Right lobe of liver (tissue), 6 donors: Measurements from ENCODE around the gene DNAH1. TPM values are rescaled to one million over a fixed set of nuclear protein-coding genes. Genes with fewer than 3 reads are reported as not detected.
A peak's percentile ranks its signal among the peaks of the same experiment; 100 is the strongest.

Experiments used
- ATAC-seq, 4 donors: fragments of 200-7000 bp; cut with Tn5 transposase; one replicate each; pipeline ENCODE4 v1.9.1; 2020; ENCODE audit warnings: mild to moderate bottlenecking in 4 of 4, moderate library complexity in 4 of 4
- DNase-seq, 3 donors: peaks; one replicate each; pipeline ENCODE4 v3.0.0-alpha.2; 2020
- H3K27ac ChIP-seq, 3 donors: fragments of 200-600 bp; one replicate each; pipeline ENCODE4 v1.8.0; 2022
- H3K27me3 ChIP-seq, 2 donors: fragments of 200-600 bp; one replicate each; pipeline ENCODE4 v1.8.0; 2022
- H3K36me3 ChIP-seq, 4 donors: fragments of 200-600 bp; sonication (generic) in 1 of 4; one replicate each; pipeline versions ENCODE4 v1.5.1 to v1.8.0; 2017 to 2022; ENCODE audit warnings: control low read depth in 1 of 4
- H3K4me1 ChIP-seq, 4 donors: fragments of 200-600 bp; sonication (generic) in 1 of 4; one replicate each; pipeline versions ENCODE4 v1.5.1 to v1.8.0; 2017 to 2022; ENCODE audit warnings: control low read depth in 1 of 4
- H3K4me3 ChIP-seq, 3 donors: fragments of 200-600 bp; one replicate each; pipeline ENCODE4 v1.8.0; 2022
- H3K9me3 ChIP-seq, 4 donors: fragments of 200-600 bp; sonication (generic) in 1 of 4; one replicate each; pipeline versions ENCODE4 v1.5.1 to v1.8.0; 2017 to 2022; ENCODE audit warnings: control low read depth in 1 of 4
- POLR2A ChIP-seq: fragments of 450-650 bp; IDR thresholded peaks from one replicate; pipeline ENCODE4 v1.6.1; 2017; ENCODE audit warnings: antibody characterized with exemption, mild to moderate bottlenecking
- WGBS: methylation state at CpG from one replicate; pipeline ENCODE4 v1.1.6; 2018; ENCODE audit warnings: low coverage, low lambda C conversion rate; ENCODE audit not compliant: insufficient coverage; ENCODE audit errors: missing lambda C conversion rate; 5-methylcytosine and 5-hydroxymethylcytosine counted together
- intact Hi-C, 2 donors: fragments of 100-400 bp; cut with DNase I; formaldehyde crosslinking; loops; one replicate each; pipeline versions ENCODE4 v1.11.2 to v1.14.1; 2022
- total RNA-seq, 6 experiments: library from RNA; depleted of rRNA in 2 of 6; stranded (reverse); fragments of >200 nt in 2 of 6; fragmentation: NEBNext Ultra II Directional in 3 of 6; extraction: Animal tissue kit (Norgen Biotek cat#: 25700) in 3 of 6; gene quantifications; one replicate each; pipeline versions ENCODE4 v1.1.0 to v1.2.4, GENCODE V29; 2016 to 2023
- TF ChIP-seq, protein P1 (sequence below), 4 donors: fragments of 200-600 bp in 3 of 4; fragments of 450-650 bp in 1 of 4; IDR thresholded peaks; one replicate each; pipeline versions ENCODE4 v1.5.1 to v1.8.0; 2016 to 2022; ENCODE audit warnings: antibody characterized with exemption in 4 of 4, mild to moderate bottlenecking in 2 of 4
- donor health status: DM: no; HTN: yes; CAD: no.
- donor health status: DM: no; HTN: no; CAD: no.
- donor health status: DM: no; HTN: no; CAD: no.
- donor health status: DM: no; HTN: yes; CAD: no.
- donor health status: DM: no; HTN: yes; CAD: no.

Gene DNAH1
- total RNA-seq, 6 experiments from 2014 or later = 1.6 to 11.2 (median 8.1) TPM

DNA sequence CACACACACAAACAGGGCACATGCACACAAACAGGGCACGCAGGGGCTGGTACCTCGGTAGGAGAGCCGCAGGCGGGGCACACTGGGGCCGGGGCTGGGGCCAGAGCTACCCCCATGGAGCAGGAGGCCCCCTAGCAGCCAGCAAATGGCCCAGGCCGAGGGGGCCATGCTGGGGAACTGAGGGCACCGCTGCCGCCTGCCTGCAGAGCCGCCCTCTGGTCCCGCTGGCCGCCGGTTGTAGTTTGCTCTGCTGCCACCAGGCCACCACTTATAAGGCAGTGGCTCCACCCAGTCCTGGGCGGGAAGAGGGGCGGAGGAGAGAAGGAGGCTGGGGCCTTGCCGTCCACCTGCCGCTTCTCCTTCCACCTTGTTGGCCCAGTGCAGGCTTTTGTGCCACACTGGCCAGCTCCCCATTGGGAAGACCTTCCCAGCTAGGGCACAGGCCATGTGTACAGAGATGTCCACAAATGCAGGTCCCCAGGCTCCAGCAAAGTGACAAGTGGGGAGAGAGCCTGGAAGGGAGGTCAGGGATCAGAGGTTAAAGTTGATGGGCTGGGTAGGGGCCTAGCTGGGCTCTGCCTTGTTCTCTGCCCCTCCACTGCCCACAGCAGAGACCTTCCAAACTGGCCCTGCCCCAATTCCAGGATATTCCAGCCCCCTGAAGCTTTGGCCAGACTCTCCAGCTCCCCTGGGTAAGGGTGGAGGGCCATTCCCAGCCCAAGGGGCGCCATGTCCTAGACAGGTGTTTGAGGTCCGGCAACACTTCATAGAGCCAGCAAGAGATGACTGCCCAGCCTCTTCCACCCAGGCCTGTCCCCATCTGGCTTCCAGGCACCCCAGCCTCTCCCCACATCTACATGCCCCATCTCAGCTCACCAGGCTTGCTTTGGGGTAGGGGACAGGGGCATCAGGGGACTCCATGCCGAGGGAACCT, 129.0 kb downstream of the DNAH1 start, which contains the start of gene SEMA3G:
SEMA3G (minus strand) TSS at position 244 of the 934 bp plus-strand sequence; CDS start at position 168, 76 bp downstream.
- intact Hi-C loops = no loop called here
- Histone ChIP-seq H3K36me3 (no peaks in the 10 kb centered on the region), H3K9me3 (no peaks in the 10 kb centered on the region), H3K4me3 (no peak within 1 kb of the TSS), H3K27me3 (no peaks in the 10 kb centered on the region), H3K27ac (no peak within 1 kb of the TSS), H3K4me1 (peaks cover 0 to 6% (median 2%) of the 10 kb centered on the region in 4 donors)
- TF ChIP-seq, protein P1, sequence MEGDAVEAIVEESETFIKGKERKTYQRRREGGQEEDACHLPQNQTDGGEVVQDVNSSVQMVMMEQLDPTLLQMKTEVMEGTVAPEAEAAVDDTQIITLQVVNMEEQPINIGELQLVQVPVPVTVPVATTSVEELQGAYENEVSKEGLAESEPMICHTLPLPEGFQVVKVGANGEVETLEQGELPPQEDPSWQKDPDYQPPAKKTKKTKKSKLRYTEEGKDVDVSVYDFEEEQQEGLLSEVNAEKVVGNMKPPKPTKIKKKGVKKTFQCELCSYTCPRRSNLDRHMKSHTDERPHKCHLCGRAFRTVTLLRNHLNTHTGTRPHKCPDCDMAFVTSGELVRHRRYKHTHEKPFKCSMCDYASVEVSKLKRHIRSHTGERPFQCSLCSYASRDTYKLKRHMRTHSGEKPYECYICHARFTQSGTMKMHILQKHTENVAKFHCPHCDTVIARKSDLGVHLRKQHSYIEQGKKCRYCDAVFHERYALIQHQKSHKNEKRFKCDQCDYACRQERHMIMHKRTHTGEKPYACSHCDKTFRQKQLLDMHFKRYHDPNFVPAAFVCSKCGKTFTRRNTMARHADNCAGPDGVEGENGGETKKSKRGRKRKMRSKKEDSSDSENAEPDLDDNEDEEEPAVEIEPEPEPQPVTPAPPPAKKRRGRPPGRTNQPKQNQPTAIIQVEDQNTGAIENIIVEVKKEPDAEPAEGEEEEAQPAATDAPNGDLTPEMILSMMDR (IDR thresholded peaks at IDR 0.05) = peak; percentile 49 to 75 (median 56)
- peak; percentile 59 for TF ChIP-seq POLR2A
- 36% methylated on average over 6 of the region's 19 CpGs for WGBS
- DNase-seq (peak; percentile 83 to 85 (median 83)), ATAC-seq (peak; percentile 90 to 93 (median 91))

GRCh38 chr3:52446042-52446441, 129.9 kb downstream of the DNAH1 start:
- 100% methylated on average over 1 of the region's 4 CpGs for WGBS
- no peak for DNase-seq

DNA sequence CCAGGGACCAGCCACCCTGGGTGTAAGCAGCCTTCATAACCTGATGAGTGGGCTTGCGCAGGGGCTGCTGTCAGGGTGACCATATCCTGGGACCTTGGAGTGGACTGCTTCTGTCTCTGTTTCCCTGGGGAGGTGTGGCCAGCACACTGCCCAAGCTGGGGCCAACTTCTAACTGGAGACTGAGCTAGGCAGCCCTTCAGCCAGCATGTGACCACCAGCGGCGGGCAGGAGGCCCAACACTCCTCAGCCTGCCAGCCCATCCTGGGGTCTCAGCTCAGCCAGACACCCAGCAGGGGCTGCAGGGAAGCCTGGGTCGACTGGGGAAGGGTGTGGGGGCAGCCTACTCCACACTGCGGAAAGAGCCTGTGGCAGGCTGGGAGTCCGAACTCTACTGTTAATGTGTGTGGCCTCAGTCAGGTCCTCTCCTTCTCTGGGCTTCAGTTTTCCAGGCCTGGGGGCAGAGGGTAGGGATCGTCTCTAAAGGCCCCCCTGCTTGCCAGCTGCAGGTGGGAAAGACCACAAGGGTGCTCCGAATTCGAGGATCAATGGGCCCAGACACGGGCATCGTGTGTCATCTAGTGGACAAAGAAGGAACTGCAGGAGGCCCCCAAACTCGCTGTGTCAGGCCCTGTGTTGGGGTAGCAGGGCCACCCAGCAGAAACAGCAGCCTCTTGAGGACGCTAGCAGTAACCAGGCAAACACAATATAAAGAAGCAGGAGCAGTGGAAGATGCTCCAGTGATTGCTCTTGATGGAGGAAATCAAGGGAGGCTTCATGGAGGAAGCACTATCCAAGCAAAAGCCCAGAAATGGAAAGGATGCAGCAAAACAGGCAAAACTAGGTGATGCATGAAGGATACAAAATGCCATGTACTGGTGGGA, 130.8 kb downstream of the DNAH1 start:
- 0% methylated on average over 4 of the region's 13 CpGs for WGBS
- intact Hi-C loops = no loop called here
- ATAC-seq (peak; percentile 39 to 68 (median 63)), DNase-seq (peak in 1 of 3 donors; percentile 57)
- H3K9me3 ChIP-seq = no peaks in the 10 kb centered on the region
- H3K4me1 ChIP-seq = peaks cover 0 to 6% (median 2%) of the 10 kb centered on the region in 4 donors
- no peak overlapping the region for H3K4me3 ChIP-seq
- H3K27me3 ChIP-seq = no peaks in the 10 kb centered on the region
- H3K27ac ChIP-seq = no peak overlapping the region
- H3K36me3 ChIP-seq = no peaks in the 10 kb centered on the region
- TF ChIP-seq, protein P1 (IDR thresholded peaks at IDR 0.05) = peak; percentile 98 to 99 (median 98)
- no peak for TF ChIP-seq POLR2A

More at GRCh38 chr3:52446042-52446441, 129.9 kb downstream of the DNAH1 start:
- no peaks in the 10 kb centered on the region for H3K36me3 ChIP-seq
- H3K9me3 ChIP-seq = no peaks in the 10 kb centered on the region
- ATAC-seq = no peak
- intact Hi-C loops = no loop called here
- no peaks in the 10 kb centered on the region for H3K27me3 ChIP-seq
- peaks cover 0 to 6% (median 2%) of the 10 kb centered on the region in 4 donors for H3K4me1 ChIP-seq
- no peak overlapping the region for H3K27ac ChIP-seq
- TF ChIP-seq, protein P1 (IDR thresholded peaks at IDR 0.05) = no peak
- no peak for TF ChIP-seq POLR2A
- no peak overlapping the region for H3K4me3 ChIP-seq

- Histone ChIP-seq H3K4me3 (no peak overlapping the region), H3K4me1 (peaks cover 0 to 6% (median 2%) of the 10 kb centered on the region in 4 donors), H3K9me3 (no peaks in the 10 kb centered on the region), H3K27ac (no peak overlapping the region), H3K36me3 (no peaks in the 10 kb centered on the region), H3K27me3 (no peaks in the 10 kb centered on the region)
- ATAC-seq = no peak
- WGBS = 68% methylated on average over 12 of the region's 12 CpGs
- intact Hi-C loops = no loop called here
- DNase-seq = peak in 1 of 3 donors; percentile 47
- TF ChIP-seq, protein P1 (IDR thresholded peaks at IDR 0.05) = no peak
- no peak for TF ChIP-seq POLR2A
These were observed 131.6 kb downstream of the DNAH1 start for GRCh38 chr3:52447512-52448355.
